GM18873 (cell line): Measurements from ENCODE around the gene RABAC1.

Experiments
- ATAC-seq: cut with Tn5 transposase; IDR thresholded peaks from one replicate; pipeline ENCODE4 v1.9.1; 2021; ENCODE audit warnings: mild to moderate bottlenecking, moderate library complexity, moderate number of reproducible peaks; ENCODE audit not compliant: unreplicated experiment, low FRiP score

Gene RABAC1

DNA sequence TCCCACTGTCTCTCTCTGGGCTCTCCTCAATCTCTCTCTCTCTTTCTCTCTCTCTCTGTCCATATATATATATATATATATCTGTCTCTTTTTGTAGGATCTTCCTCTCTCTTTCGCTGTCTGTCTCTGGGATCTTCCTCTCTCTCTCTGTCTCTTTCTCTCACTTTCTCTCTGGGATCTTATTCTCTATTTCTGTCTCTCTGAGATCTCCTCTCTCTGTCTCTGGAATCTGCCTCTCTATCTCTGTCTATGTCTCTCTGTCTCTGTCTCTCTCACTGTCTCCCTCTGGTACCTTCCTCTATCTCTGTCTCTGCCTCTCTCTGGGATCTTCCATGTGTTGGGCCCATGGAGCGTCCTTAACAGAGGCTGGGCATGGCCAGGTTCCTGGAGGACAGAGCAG, 31.5 kb upstream of the RABAC1 start:
- ATAC-seq, result no peak

DNA sequence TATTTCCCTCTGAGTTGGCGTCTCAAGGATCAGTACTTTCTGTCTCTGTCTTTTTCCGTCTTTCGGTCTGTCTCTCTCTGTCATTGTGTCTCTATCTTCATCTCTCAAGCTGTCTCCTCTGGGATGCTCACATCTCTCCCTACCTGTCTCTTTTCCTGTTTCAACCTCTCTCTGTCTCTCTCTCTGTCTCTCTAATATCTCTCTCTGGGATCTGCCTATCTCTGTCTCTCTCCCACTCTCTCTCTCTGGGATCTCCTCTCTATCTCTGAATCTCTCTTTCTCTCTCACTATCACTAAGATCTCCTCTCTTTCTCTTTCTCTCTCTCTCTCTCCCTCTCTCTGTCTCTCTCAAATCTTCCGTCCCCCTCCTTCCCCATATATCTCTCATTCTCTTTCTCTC, 30.9 kb upstream of the RABAC1 start:
- ATAC-seq, result no peak

DNA sequence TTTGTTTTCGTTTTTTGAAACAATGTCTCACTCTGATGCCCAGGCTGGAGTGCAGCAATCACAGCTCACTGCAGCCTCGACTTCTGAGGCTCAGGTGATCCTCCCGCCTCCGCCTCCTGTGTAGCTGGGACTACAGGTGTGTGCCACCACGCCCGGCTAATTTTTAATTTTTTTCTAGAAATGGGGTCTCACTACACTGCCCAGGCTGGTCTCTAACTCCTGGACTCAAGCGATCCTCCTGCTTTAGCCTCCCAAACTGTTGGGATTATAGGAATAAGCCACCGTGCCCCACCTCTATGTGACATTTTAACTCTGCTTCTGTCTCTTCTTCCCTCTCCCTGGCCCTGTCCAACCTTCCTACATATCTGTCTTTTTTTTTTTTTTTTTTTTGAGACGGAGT, 29.8 kb upstream of the RABAC1 start:
- ATAC-seq, result no peak

DNA sequence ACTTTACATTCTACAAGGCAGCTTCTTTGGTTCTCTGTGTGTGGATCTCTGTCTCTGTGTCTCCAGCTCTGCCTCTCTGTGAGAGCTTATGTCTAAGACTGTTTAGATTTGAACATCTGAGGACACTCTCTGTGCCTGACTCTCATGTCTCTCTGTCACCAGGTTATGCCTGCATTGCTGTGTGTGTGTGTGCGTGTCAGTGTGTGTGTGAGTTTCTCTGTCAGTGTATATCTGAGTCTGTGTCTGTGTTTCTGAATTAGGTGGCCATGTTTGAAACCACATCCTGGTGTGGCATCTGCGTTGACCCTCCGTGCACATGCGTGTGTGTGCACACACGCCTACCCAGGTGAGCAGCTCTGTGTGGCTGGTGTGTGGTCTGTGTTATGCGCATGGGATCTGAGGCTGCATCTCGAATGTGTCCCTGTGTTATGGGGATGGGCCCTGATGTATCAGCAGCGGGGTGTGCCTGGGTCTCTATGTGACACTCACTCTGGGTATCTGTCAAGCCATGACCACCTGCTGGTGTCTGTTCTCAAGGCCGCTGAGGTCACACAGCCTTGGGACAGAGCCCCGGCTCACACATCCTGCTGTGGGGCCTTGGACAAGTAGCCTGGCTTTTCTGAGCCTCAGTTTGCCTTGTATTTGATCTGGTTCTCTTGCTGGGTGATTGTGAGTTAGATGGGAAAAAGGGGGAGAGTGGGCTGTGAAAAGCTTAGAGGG, 28.2 kb upstream of the RABAC1 start:
- ATAC-seq, result no peak

GRCh38 chr19:41984961-41985360, 25.8 kb upstream of the RABAC1 start:
- ATAC-seq, result no peak

DNA sequence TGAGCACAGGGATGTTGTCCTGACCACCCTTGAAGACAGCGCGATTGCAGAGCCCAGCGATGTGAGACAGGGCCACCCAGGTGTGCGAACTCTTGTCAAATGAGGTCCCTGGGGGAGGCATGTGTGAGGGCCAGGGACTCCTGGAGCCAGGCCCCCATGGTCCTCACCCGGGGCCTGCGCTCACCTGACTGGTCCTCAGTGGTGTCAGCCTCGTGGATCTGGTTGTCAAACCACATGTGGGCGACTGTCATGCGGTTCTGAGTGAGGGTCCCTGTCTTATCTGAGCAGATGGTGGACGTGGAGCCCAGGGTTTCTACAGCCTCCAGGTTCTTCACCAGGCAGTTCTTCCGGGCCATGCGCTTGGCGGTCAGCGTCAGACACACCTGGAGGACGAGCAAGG, 22.6 kb upstream of the RABAC1 start:
- no peak for ATAC-seq

GRCh38 chr19:41978470-41978869, 19.3 kb upstream of the RABAC1 start:
- no peak for ATAC-seq

DNA sequence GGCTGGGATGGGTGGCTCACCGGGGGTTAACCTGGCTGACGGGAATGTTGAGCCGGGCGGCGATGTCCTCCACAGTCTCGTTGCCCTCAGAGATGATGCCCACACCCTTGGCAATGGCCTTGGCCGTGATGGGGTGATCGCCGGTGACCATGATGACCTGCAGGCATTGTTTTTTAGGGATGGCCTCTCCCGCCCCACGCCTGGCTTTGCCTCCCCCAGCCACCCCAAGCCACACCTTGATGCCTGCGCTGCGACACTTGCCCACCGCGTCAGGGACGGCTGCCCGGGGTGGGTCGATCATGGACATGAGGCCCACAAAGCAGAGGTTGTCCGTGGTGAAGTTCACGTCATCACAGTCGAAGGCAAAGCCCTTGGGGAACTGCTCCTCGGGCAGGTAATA, 18.8 kb upstream of the RABAC1 start:
- no peak for ATAC-seq

GRCh38 chr19:41974652-41975051, 15.5 kb upstream of the RABAC1 start:
- ATAC-seq, result no peak

- no peak for ATAC-seq
These were observed 12.2 kb upstream of the RABAC1 start for GRCh38 chr19:41971363-41971762.

DNA sequence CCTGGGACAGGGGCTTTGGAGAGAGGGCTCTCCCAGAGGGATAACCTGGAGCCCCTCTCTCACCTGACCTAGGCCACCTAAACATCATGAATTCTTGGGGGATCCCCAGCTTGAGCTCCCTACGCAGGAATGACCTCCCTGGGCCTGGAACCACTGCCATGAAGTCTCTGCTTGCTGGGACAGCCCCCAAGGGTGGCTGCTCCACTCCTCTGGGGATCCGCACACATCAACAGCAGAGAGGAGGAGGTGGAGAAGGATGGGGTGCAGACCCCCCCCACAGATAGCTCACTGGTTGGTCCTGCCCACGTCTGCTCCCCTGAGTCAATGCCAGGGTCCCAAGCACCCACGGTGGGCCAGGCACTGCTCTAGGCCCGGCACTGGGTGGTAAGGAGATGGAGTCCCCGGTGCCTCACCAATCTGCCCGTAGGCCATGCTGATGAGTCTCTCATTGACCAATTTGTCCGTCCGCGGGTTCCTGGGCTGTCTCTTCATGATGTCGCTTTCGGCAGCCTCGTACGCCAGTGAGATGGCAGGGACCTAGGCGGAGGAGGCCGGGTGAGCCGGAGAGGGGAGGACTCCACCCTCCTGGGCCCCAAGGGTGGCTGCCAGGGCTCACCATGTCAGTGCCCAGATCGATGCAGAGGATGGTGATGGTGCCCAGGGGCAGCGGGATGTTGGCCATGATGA, 10.8 kb upstream of the RABAC1 start:
- no peak for ATAC-seq

DNA sequence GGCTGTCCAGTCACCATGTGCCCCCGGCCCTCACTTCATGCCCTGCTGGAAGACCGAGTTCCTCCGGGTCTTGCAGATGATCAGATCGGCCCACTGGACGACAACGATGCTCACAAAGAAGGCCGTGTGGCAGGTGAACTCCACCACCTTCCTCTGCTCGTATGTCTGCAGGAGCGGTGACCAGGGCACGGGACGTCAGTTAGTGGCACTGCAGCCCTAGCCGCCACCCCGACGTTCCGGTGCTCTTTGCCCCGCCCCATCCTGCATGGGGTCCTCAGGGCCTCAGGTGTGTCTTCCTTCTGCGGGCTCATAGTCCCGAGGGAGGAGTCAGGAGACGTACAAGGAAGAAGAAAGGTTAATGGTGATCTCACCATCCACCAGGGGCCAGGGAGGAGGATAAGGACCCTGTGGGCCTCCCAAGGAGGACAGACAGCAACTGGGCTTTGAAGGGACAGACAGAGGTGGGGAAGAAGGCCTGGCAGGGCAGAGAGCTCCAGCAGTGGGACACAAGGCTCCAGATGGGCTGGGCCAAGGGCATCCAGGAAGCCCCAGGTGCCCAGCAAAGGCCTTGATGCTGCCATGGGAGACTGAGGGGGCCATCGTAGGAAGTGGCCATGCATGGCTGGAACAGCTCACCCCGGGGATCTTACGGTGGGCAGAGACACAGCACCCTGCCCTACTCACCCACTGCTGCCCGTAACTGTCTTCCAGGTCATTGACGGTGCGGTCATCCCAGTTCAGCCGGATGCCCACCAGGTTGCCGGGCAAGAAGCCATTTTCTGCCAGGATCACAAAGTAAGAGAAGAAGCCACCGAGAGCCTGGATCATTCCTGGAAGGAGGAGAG, 9.9 kb upstream of the RABAC1 start:
- ATAC-seq, result no peak

DNA sequence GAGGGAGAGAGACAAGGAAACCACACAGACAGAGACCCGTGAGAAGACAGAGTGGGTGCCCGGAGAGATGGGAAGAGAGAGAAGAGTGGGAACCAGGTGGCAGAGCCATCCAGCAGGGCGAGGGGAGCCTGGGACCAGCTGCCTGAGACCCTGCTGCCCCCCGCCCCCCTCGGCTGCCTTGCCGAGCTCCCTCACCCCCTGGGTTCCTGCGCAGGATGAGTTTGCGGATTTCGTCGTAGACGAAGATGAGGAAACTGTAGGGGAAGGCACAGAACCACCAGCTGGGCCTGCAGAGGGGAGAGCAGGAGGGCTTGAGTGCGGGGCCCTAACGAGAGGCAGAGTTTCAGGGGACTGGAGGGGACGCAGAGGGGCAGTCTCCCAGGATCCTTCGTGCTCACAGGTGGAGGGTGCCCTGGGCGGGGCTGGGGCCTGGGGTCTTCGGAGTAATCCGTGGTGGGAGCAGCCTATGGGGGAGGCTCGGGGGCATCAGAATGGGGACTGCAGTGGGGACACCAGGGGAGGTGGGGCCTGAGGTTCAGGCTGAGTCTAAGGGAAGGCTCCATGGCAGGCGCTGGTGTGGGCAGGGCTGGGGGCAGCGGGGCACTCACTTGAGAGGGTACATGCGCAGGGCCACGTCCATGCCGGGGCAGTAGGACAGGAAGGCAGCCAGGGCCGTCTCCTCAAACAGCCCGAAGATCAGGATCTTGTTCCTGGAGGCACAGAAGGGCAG, 8.1 kb upstream of the RABAC1 start:
- ATAC-seq, result no peak

DNA sequence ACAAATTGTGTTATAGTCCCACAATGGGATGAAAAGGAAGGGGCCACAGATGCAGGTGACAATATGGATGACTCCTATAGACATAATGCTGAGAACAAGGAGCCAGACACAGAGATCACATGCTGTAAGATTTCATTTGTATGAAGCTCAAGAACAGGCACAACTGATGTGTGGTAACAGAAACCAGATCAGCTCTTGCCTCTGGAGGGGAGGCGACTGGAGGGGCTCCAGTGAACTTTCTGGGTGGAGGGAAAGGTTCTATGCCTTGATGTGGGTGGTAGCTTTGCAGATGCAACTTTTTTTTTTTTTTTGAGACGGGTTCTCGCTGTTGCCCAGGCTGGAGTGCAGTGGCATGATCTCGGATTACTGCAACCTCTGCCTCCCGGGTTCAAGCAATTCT, 6.0 kb upstream of the RABAC1 start:
- no peak for ATAC-seq

- no peak for ATAC-seq
These were observed 1.9 kb upstream of the RABAC1 start for GRCh38 chr19:41960973-41961372.

DNA sequence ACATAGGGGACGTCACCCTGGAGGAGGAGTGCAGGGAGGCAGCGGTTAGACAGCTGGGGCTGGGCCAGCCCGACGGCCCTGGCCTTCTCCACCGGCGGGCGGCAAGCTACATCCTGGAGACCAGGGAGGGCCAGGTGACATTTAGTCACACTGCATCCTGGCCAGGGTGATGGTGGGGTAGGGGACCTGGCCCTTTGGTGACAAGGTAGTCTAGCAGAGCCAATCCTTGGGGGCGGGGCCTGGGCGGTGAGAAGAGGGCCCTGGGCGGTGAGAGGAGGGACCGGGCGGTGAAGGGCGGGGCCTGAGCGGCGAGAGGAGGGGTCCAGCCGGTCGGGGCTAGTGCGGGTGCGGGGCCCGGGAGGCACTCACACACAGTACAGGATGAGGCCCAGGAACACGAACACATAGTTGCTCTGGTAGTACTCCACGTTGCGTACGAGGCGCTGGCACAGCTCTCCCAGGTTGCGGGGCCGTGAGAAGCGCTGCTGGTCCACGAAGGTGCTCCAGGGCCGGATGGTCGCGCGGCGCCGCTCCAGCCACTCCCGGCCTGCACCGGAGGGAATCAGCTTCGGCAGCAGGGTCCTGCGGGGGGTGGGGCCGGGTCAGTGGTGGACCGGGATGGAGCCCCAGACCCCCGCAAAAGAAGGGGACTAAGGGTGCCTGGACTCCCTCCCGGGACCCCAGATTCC, 610 bp downstream of the RABAC1 start:
- no peak for ATAC-seq

DNA sequence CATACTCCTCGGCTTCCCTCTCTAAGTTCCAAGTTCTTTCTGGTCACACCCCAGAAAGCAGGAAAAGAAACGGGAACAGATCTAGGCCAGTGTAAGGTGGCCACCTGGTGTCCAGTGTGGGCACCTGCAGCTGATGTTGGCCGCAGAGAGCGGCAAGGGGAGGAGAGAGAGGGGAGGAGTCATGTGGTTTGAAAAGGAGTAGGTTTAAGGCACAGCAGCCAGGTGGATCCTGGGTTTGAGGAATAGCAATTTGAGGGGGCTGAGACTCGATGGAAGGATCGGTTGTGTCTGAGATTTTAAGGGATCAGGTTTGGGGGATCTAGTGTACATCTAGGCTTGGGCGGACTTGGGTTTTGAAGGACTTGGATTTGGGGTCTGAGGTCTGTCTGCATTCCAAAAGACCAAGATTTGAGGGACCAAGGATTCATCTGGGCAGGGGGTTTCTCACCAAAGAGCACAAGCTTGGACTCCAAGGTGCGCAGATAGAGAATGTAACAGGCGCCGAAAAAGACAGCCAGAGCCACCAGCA, 1.2 kb downstream of the RABAC1 start:
- no peak for ATAC-seq

GRCh38 chr19:41957161-41957837, 1.8 kb downstream of the RABAC1 start:
- ATAC-seq, result no peak

- ATAC-seq, result no peak
These were observed 2.5 kb downstream of the RABAC1 start for GRCh38 chr19:41956621-41957020.
